ENCODE measurements around the gene DEPP1.

DEPP1 gene

DNA sequence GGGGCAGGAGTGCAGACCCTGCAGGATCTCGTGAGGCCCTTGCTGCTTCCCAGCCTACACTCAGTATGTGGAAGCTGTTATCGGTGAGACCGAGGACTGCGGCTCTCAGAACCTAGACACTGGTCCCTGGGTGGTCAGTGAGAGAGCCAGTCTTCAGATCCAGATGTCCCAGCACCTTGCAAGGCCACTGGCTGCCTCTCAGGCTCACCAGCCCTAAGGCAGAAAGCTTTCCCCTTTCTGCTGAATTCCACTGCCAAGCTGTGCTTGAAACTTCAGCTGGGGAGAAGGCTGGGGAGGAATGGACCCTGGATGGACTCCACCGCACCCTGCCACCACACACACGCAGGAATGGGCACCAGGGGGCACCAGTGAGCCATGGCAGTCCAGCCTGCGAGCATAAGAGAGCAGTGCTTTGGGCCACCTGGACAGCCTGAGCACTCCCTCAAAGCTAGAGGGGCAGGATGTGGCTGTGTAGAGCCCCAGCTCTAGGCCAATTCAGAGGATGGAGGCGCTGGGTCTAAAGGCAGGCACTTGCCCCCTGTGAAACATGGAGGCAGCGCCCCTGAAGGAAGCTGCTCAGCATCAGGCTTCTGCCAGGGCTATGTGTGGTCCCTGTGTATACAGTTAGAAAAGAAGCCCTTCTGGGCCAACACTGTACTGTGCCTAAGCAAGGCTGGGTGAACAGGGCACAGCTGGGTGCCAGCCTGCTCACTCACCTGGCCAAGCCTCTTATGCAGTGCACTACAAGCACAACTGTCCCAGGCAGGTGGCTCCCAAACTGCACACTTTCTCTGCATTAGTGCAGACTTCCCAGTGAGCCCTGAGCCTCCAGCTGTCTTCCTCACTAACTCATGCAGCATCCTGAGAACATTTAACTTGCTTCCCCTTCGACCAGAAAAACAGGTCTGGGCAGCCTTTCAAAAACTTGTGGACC lies 45.8 kb downstream of the DEPP1 start:
- peak; percentile 76 for DNase-seq (ENCODE audit: low spot score)

GRCh38 chr10:44931621-44932516 lies 46.7 kb downstream of the DEPP1 start:
- no peak for DNase-seq (ENCODE audit: low spot score)

DNA sequence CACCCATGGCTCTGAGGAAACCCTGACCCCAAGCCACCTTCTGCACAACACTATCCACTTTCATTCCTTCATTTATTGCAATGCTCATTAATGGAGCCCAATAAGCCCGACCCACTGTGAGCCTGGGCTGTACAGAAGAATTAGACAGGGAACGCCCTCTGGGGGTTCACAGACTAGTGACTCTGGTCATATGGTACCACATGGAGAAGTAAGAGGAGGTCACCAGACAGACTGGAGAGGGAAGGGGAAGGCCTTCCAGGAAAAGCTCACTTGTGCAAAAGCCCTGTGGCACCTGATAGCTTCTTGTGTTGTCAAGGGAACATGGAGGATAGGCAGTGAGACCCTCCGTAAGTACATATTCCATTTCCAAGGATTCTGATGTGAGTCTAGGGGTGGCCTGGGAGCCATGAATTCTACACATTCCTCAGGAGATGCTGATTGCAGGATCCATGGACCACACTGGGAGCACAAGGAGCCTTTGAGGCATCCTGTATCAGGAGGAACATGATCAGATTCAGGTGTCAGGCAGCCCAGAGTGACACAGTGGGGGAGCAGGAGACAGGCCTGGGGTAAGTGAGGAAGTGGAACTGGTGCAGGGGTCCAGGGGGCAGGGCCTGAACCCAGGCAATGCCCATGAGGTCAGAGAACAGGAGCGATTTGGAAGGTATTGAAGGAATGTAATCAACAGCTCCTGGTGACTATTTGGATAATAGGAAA lies 47.5 kb downstream of the DEPP1 start:
- DNase-seq (ENCODE audit: low spot score) = no peak

DNA sequence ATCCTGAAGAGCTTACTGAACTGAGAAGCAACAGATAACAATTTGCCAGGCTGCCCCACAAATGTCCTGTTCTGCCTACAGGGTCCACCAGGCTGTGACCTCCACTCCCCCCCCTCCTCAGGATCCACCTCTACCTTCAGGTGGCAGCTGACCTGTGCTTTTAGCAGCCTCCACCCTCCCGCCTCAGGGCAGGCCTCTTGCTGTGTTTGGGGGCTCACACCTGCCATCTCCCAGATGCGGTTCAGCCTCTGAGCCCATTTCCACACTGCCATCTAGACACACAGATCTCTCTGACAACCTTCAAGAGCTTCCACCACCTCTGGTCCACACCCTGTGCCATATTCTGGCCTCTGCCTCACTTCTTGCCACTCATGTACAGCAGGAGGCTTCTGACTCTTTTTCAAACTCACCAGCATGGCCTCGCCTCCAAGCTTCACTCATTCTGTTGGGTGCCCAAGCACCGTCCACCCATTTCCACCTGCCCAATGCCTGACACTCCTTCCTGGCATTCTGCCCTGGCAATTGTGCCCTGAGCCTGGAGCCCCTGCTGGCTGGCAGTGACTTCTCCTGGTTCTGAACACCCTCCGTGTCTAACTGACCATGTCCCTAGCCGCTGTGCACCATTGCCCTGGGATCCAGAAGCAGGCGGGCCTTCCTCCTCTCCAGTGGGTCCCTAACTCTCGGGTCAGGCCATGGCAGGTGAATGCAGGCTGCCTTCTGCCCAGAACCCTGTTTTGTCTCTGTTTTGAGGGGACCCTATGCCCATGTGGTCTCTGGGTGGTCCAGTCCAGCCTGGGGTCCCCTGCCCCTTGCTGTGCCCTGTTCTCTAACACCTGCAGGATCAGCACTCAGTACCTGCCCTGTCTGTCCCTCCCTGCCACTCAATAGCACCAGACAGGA lies 49.0 kb downstream of the DEPP1 start:
- no peak for DNase-seq (ENCODE audit: low spot score)

- DNase-seq (ENCODE audit: low spot score) = no peak
These were observed 50.1 kb downstream of the DEPP1 start for GRCh38 chr10:44928462-44928861.

DNA sequence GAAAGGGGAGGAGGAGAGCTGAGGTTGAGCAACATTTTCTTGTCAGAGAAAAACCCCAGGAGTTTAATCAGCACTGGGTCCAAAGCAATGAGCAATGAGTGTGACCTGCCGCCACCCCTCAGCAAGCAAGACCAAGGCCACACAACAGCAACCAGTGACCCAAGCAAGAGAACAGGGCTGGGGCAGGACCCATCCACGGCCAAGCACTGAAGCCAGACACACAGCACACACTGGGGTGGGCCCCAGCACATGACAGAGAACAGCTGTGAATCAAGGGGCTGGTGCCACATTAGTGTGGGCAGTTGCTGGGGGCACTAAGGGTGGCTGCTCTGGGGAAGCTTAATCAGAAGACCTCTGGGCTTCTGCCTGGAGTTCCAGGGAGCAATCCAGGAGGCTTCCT lies 51.3 kb downstream of the DEPP1 start:
- DNase-seq (ENCODE audit: low spot score) = no peak

DNA sequence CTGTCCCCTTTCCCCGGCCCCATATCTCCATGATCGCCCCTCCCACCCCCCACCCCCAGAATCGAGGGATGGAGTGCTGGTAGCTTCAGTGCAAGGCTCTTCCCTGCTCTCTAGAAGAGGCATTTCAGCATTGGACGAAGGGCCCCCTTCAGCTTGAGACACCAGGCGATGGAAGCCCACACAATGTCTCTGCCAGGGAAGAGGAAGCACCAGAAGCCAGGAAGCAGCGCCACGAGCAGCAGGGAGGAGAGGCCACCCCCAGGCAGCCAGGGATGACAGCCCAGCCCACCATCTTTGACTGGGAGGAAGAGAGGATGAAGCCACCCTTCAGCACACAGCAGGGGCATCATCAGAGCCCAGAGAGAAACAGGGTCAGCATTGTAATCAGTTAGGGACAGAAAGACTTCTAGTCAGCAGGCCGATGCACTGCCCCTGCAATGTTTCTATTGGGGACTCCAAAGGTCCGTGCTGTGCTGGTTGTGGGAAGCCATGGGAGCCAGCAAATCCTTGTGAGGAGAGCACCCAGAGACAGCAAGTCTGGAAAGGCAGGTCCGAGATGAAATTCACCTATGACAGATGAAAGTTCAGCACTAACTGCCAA lies 51.8 kb downstream of the DEPP1 start:
- DNase-seq (ENCODE audit: low spot score) = no peak
